K562 (cell line): ENCODE results near the gene SPEM2. TPM values are rescaled to one million over a fixed set of nuclear protein-coding genes. Genes with fewer than 3 reads are reported as not detected.

Experiments
- CXXC5 ChIP-seq: fragments of 250-450 bp; sonication (Bioruptor Pico); IDR thresholded peaks from 2 replicates; pipeline ENCODE4 v1.8.0; 2022; ENCODE audit warnings: inconsistent platforms, mild to moderate bottlenecking, moderate library complexity
- LCOR ChIP-seq: sonication (generic); formaldehyde crosslinking; IDR thresholded peaks from 2 replicates; pipeline ENCODE4 v1.8.0; 2022; ENCODE audit warnings: mild to moderate bottlenecking, missing genetic modification reagents
- MBD2 ChIP-seq: sonication (generic); IDR thresholded peaks from 2 replicates; pipeline ENCODE4 v1.6.1; 2016; ENCODE audit warnings: low read depth, borderline replicate concordance
- MECOM ChIP-seq: fragments of 250-450 bp; sonication (Bioruptor Pico); IDR thresholded peaks from 2 replicates; pipeline ENCODE4 v1.8.0; 2022; ENCODE audit warnings: inconsistent platforms
- RCOR1 ChIP-seq, 2 experiments: IDR thresholded peaks; 2 replicates each; pipeline ENCODE4 v1.6.1; 2012; ENCODE audit warnings: low read depth in 2 of 2, low read length in 2 of 2, borderline replicate concordance in 1 of 2, improper control_type of control experiment in 1 of 2
- REST ChIP-seq, 2 experiments: fragments of 450-650 bp; formaldehyde crosslinking in 1 of 2; IDR thresholded peaks; 2 replicates each; pipeline versions ENCODE4 v1.4.0 to v1.6.1; 2014 to 2020; ENCODE audit warnings: mild to moderate bottlenecking in 2 of 2, borderline replicate concordance in 1 of 2, low read depth in 1 of 2
- ZNF224 ChIP-seq: sonication (generic); formaldehyde crosslinking; IDR thresholded peaks from 2 replicates; pipeline ENCODE4 v1.8.0; 2022; ENCODE audit warnings: mild to moderate bottlenecking, missing genetic modification reagents
- ZNF785 ChIP-seq: fragments of 250-450 bp; sonication (Bioruptor Pico); IDR thresholded peaks from 2 replicates; pipeline ENCODE4 v1.4.0; 2020; ENCODE audit warnings: mild to moderate bottlenecking
- polyA plus RNA-seq, 8 experiments: library from polyadenylated mRNA; depleted of rRNA in 4 of 8; stranded (reverse) in 5 of 8; unstranded in 3 of 8; fragments of >200 nt; fragmentation: Nextera tagmentation in 2 of 8; fragmentation: Illumina TruSeq in 1 of 8; extraction: Ambion mirVana in 2 of 8; extraction: Trizol in 1 of 8; gene quantifications; 2 replicates each; pipeline versions ENCODE4 v1.2.1 to v1.2.3, GENCODE V29; 2011 to 2014; ENCODE audit warnings: inconsistent platforms in 1 of 8, missing spikeins in 1 of 8
- total RNA-seq, 7 experiments: library from RNA; depleted of rRNA in 6 of 7; stranded (reverse); fragments of >200 nt in 6 of 7; fragmentation: Illumina TruSeq in 2 of 7; extraction: Trizol in 2 of 7; gene quantifications; 2 replicates each; pipeline versions ENCODE4 v1.2.1 to v1.2.3, GENCODE V29; 2011 to 2021; ENCODE audit warnings: low replicate concordance in 1 of 7
- TF ChIP-seq, protein P1 (sequence below), 2 experiments: fragments of 150-350 bp in 1 of 2; IDR thresholded peaks; 2 replicates each; pipeline ENCODE4 v1.6.1; 2012 to 2016; ENCODE audit warnings: low read depth in 2 of 2, low read length in 2 of 2, mild to moderate bottlenecking in 1 of 2, moderate library complexity in 1 of 2
- TF ChIP-seq, protein P2 (sequence below): sonication (generic); formaldehyde crosslinking; IDR thresholded peaks from 2 replicates; pipeline ENCODE4 v1.8.0; 2023; ENCODE audit warnings: mild to moderate bottlenecking, missing genetic modification reagents
- TF ChIP-seq, protein P3 (sequence below): sonication (generic); formaldehyde crosslinking; IDR thresholded peaks from 2 replicates; pipeline ENCODE4 v1.8.1; 2023; ENCODE audit warnings: mild to moderate bottlenecking, missing genetic modification reagents, moderate library complexity

The SPEM2 gene
- total and polyA plus RNA-seq, 9 of the 15 experiments (the other 6 are each of a cell fraction or from before 2014, with no cell fraction given) = not detected

- TF ChIP-seq, protein P1, sequence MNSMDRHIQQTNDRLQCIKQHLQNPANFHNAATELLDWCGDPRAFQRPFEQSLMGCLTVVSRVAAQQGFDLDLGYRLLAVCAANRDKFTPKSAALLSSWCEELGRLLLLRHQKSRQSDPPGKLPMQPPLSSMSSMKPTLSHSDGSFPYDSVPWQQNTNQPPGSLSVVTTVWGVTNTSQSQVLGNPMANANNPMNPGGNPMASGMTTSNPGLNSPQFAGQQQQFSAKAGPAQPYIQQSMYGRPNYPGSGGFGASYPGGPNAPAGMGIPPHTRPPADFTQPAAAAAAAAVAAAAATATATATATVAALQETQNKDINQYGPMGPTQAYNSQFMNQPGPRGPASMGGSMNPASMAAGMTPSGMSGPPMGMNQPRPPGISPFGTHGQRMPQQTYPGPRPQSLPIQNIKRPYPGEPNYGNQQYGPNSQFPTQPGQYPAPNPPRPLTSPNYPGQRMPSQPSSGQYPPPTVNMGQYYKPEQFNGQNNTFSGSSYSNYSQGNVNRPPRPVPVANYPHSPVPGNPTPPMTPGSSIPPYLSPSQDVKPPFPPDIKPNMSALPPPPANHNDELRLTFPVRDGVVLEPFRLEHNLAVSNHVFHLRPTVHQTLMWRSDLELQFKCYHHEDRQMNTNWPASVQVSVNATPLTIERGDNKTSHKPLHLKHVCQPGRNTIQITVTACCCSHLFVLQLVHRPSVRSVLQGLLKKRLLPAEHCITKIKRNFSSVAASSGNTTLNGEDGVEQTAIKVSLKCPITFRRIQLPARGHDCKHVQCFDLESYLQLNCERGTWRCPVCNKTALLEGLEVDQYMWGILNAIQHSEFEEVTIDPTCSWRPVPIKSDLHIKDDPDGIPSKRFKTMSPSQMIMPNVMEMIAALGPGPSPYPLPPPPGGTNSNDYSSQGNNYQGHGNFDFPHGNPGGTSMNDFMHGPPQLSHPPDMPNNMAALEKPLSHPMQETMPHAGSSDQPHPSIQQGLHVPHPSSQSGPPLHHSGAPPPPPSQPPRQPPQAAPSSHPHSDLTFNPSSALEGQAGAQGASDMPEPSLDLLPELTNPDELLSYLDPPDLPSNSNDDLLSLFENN (IDR thresholded peaks at IDR 0.05; ENCODE audit: low read depth in 2 of 2, low read length in 2 of 2) = peak in 1 of 2 experiments; percentile 52; a peak in 1 of 4 replicates
- peak in 1 of 2 experiments; percentile 39; a peak in 1 of 4 replicates for TF ChIP-seq RCOR1 (IDR thresholded peaks at IDR 0.05; ENCODE audit: borderline replicate concordance in 1 of 2, low read depth in 2 of 2, low read length in 2 of 2)
- TF ChIP-seq, protein P2, sequence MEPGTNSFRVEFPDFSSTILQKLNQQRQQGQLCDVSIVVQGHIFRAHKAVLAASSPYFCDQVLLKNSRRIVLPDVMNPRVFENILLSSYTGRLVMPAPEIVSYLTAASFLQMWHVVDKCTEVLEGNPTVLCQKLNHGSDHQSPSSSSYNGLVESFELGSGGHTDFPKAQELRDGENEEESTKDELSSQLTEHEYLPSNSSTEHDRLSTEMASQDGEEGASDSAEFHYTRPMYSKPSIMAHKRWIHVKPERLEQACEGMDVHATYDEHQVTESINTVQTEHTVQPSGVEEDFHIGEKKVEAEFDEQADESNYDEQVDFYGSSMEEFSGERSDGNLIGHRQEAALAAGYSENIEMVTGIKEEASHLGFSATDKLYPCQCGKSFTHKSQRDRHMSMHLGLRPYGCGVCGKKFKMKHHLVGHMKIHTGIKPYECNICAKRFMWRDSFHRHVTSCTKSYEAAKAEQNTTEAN (CRISPR knock-in tag) = no peak
- TF ChIP-seq ZNF224 (CRISPR knock-in tag) = no peak
- no peak for TF ChIP-seq LCOR (CRISPR knock-in tag)
- TF ChIP-seq CXXC5 (CRISPR knock-in tag) = peak; percentile 28; the same call in 1 of the 2 replicates
- TF ChIP-seq MECOM (CRISPR knock-in tag) = no peak
- 0 out of 2 replicates have a peak, but pooled peaks have one; percentile 34 for TF ChIP-seq REST (IDR thresholded peaks at IDR 0.05; ENCODE audit: borderline replicate concordance)
- TF ChIP-seq REST (CRISPR knock-in tag; IDR thresholded peaks at IDR 0.05; ENCODE audit: low read depth) = no peak
- TF ChIP-seq, protein P3, sequence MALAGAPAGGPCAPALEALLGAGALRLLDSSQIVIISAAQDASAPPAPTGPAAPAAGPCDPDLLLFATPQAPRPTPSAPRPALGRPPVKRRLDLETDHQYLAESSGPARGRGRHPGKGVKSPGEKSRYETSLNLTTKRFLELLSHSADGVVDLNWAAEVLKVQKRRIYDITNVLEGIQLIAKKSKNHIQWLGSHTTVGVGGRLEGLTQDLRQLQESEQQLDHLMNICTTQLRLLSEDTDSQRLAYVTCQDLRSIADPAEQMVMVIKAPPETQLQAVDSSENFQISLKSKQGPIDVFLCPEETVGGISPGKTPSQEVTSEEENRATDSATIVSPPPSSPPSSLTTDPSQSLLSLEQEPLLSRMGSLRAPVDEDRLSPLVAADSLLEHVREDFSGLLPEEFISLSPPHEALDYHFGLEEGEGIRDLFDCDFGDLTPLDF (CRISPR knock-in tag) = no peak
- no peak for TF ChIP-seq MBD2
- TF ChIP-seq ZNF785 (CRISPR knock-in tag) = no peak
Observed at GRCh38 chr17:7444682-7445618, 19.5 kb downstream of the SPEM2 start, which contains the start of gene CHRNB1 (continued).
